ENCODE measurements around the gene CA7. TPM values are rescaled to one million over a fixed set of nuclear protein-coding genes. Genes with fewer than 3 reads are reported as not detected.

The CA7 gene
- total RNA-seq, 1 experiment from 2014 or later = not detected

DNA sequence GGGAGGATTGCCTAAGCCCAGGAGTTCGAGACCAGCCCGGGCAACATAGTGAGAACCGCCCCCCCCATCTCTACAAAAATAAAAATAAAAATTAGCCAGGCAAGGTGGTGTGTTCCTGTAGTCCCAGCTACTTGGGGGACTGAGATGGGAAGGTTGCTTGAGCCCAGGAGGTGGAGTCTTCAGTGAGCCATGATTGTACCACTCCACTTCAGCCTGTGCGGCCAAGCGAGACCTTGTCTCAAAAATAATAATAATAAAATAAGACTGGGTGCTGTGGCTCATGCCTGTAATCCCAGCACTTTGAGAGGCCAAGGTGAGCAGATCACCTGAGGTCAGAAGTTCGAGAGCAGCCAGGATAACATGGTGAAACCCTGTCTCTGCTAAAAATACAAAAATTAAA, 47.6 kb downstream of the CA7 start:
- Mint-ChIP-seq H3K9me3 (ENCODE audit: low read depth, unreplicated experiment) (no peaks in the 10 kb centered on the region), H3K36me3 (ENCODE audit: insufficient read depth, unreplicated experiment) (peaks cover 9% of the 10 kb centered on the region), H3K27ac (ENCODE audit: unreplicated experiment) (no peak overlapping the region), H3K4me3 (ENCODE audit: low read depth, unreplicated experiment) (no peak overlapping the region), H3K4me1 (ENCODE audit: low read depth, unreplicated experiment) (peaks cover 13% of the 10 kb centered on the region), H3K27me3 (ENCODE audit: unreplicated experiment) (no peaks in the 10 kb centered on the region)
- CTCF ChIA-PET = interaction anchor here (1.3 kb wide), 2 partner anchors 17 to 19 kb away, joined by 4 read pairs; no protein-coding TSS in a partner anchor
- TF ChIP-seq, protein P1, sequence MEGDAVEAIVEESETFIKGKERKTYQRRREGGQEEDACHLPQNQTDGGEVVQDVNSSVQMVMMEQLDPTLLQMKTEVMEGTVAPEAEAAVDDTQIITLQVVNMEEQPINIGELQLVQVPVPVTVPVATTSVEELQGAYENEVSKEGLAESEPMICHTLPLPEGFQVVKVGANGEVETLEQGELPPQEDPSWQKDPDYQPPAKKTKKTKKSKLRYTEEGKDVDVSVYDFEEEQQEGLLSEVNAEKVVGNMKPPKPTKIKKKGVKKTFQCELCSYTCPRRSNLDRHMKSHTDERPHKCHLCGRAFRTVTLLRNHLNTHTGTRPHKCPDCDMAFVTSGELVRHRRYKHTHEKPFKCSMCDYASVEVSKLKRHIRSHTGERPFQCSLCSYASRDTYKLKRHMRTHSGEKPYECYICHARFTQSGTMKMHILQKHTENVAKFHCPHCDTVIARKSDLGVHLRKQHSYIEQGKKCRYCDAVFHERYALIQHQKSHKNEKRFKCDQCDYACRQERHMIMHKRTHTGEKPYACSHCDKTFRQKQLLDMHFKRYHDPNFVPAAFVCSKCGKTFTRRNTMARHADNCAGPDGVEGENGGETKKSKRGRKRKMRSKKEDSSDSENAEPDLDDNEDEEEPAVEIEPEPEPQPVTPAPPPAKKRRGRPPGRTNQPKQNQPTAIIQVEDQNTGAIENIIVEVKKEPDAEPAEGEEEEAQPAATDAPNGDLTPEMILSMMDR (IDR thresholded peaks at IDR 0.05; ENCODE audit: unreplicated experiment) = no peak
- intact Hi-C loops (cut with micrococcal nuclease; ENCODE audit: unreplicated experiment) = no loop called here
- DNase-seq = no peak
- no TSS peak for BruUV-seq (replicated peaks)

DNA sequence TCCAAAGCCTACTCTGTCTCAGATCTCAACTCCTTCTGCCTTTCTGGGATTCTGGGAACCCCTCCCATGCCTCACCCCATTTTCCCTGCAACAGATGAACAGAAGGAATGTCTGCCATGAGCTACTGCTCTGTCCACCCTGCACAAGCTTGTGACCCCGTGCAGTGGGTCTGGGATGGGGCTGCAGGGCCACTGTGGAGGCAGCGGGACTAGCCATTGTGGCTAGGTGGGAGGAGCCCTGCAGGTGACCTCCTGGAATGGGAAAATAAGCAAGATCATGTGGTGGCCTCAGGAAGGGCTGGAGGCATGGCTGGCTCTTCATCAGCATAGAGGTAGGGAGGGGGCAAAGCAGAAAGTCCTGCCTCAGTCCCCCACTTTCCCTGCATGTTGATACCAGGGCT, 49.8 kb downstream of the CA7 start:
- Mint-ChIP-seq H3K36me3 (ENCODE audit: insufficient read depth, unreplicated experiment) (peaks cover 4% of the 10 kb centered on the region), H3K27me3 (ENCODE audit: unreplicated experiment) (no peaks in the 10 kb centered on the region), H3K9me3 (ENCODE audit: low read depth, unreplicated experiment) (no peaks in the 10 kb centered on the region), H3K4me1 (ENCODE audit: low read depth, unreplicated experiment) (peaks cover 22% of the 10 kb centered on the region), H3K4me3 (ENCODE audit: low read depth, unreplicated experiment) (no peak overlapping the region), H3K27ac (ENCODE audit: unreplicated experiment) (no peak overlapping the region)
- no TSS peak for BruUV-seq (replicated peaks)
- TF ChIP-seq, protein P1 (IDR thresholded peaks at IDR 0.05; ENCODE audit: unreplicated experiment) = no peak
- CTCF ChIA-PET = no interaction called here
- no peak for DNase-seq
- intact Hi-C loops (cut with micrococcal nuclease; ENCODE audit: unreplicated experiment) = loop anchor here (2.0 kb wide), 1 partner anchor 35 kb away; no protein-coding TSS in a partner anchor

DNA sequence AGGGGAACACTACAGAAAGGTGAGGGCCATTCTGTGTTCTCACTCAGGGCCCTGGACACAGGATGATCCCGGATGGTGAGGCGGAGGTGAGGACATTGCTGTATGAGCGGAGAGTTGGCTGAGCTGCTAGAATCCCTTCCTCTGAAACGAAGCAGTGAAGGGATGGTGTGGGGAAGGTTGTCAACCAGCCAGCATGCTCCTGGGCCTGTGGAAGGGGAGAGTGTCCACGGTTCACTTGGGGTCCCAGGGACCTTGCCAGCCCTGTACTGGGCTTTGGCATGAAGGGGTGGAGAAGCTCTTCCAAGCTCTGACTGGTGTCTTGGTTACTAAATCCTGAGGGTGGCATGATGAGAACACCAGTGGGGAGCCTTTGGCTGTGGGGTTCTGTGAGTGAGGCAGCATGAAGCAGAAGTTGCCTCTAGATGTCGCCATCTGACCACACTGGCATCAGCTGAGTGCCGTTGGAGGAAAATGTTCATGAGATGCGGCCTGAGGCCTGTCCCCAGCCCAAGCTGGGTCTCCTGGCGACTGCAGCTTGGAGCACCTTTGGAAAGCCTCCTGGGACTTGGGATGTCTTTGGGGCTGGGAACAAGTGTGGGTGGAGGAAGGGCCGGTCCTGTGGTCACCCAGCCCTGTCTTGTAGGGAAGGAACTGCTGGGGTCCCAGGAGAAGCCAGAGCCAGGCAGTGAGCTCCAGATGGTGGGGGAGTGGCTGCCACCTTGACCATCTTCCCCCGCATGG, 50.9 kb downstream of the CA7 start:
- peaks cover 33% of the 10 kb centered on the region for H3K4me1 Mint-ChIP-seq (ENCODE audit: low read depth, unreplicated experiment)
- no TSS peak for BruUV-seq (replicated peaks)
- intact Hi-C loops (cut with micrococcal nuclease; ENCODE audit: unreplicated experiment) = loop anchor here (2.0 to 5.0 kb wide), 2 partner anchors 34 to 52 kb away; no protein-coding TSS in a partner anchor
- H3K27me3 Mint-ChIP-seq (ENCODE audit: unreplicated experiment) = no peaks in the 10 kb centered on the region
- H3K4me3 Mint-ChIP-seq (ENCODE audit: low read depth, unreplicated experiment) = no peak overlapping the region
- CTCF ChIA-PET = interaction anchor here (0.6 to 2.0 kb wide), 7 partner anchors 14 to 142 kb away, joined by 4 to 23 read pairs (median 5); partner anchors contain the start of genes PDP2 and RRAD
- H3K9me3 Mint-ChIP-seq (ENCODE audit: low read depth, unreplicated experiment) = no peaks in the 10 kb centered on the region
- H3K27ac Mint-ChIP-seq (ENCODE audit: unreplicated experiment) = no peak overlapping the region
- DNase-seq = peak; percentile 77
- TF ChIP-seq, protein P1 (IDR thresholded peaks at IDR 0.05; ENCODE audit: unreplicated experiment) = peak; percentile 94
- peaks cover 4% of the 10 kb centered on the region for H3K36me3 Mint-ChIP-seq (ENCODE audit: insufficient read depth, unreplicated experiment)

DNA sequence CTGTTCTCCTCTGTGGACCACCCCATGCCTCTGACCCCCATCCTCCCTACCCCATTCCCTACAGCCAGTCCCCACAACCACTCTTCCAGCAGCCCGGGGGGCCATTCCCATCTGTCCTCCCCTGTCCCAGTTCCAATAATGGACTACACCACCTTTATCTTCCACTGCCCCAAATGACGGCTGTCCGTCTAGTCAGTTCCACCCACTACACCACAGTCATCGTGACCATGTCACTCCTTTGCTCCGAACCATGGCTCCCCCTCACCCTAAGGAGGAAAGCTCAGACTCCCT, 51.4 kb downstream of the CA7 start:
- intact Hi-C loops (cut with micrococcal nuclease; ENCODE audit: unreplicated experiment) = loop anchor here (2.0 to 5.0 kb wide), 2 partner anchors 33 to 52 kb away; no protein-coding TSS in a partner anchor
- peaks cover 4% of the 10 kb centered on the region for H3K36me3 Mint-ChIP-seq (ENCODE audit: insufficient read depth, unreplicated experiment)
- TF ChIP-seq, protein P1 (IDR thresholded peaks at IDR 0.05; ENCODE audit: unreplicated experiment) = no peak
- H3K9me3 Mint-ChIP-seq (ENCODE audit: low read depth, unreplicated experiment) = no peaks in the 10 kb centered on the region
- BruUV-seq (replicated peaks) = no TSS peak
- CTCF ChIA-PET = interaction anchor here (0.6 to 2.0 kb wide), 7 partner anchors 15 to 142 kb away, joined by 4 to 23 read pairs (median 5); partner anchors contain the start of genes PDP2 and RRAD
- no peak overlapping the region for H3K4me3 Mint-ChIP-seq (ENCODE audit: low read depth, unreplicated experiment)
- peaks cover 38% of the 10 kb centered on the region for H3K4me1 Mint-ChIP-seq (ENCODE audit: low read depth, unreplicated experiment)
- DNase-seq = no peak
- H3K27me3 Mint-ChIP-seq (ENCODE audit: unreplicated experiment) = no peaks in the 10 kb centered on the region
- H3K27ac Mint-ChIP-seq (ENCODE audit: unreplicated experiment) = no peak overlapping the region
